GM12891 (cell line): ENCODE results near the gene ATP11A.

ENCODE experiments used
- POLR2A ChIP-seq: IDR thresholded peaks from 2 replicates; pipeline ENCODE4 v1.6.1; 2011; ENCODE audit warnings: low read depth, low read length, control low read depth
- POLR2AphosphoS5 ChIP-seq: IDR thresholded peaks from 2 replicates; pipeline ENCODE4 v1.6.1; 2011; ENCODE audit warnings: low read depth, low read length, control low read depth
- TAF1 ChIP-seq: IDR thresholded peaks from 2 replicates; pipeline ENCODE4 v1.6.1; 2011; ENCODE audit warnings: low read depth, low read length, control low read depth

GRCh38 chr13:112750570-112750969 lies 60.7 kb downstream of the ATP11A start:
- no peak for TF ChIP-seq TAF1
- TF ChIP-seq POLR2AphosphoS5: no peak
- no peak for TF ChIP-seq POLR2A
